ENCODE data around the gene LRWD1.
"Not testable (repeated sequence)": the region's sequence is repeated elsewhere in the genome, so short reads cannot be mapped to it uniquely, and the experiment has no call there.

LRWD1 gene

GRCh38 chr7:102469351-102469971 lies 4.7 kb downstream of the LRWD1 start:
- DNase-seq (ENCODE audit: low read depth): no peak

GRCh38 chr7:102469972-102470825 lies 5.4 kb downstream of the LRWD1 start:
- no peak for DNase-seq (ENCODE audit: low read depth)

GRCh38 chr7:102471791-102472125 lies 7.0 kb downstream of the LRWD1 start:
- no peak for DNase-seq (ENCODE audit: low read depth)

GRCh38 chr7:102472126-102473041 lies 7.6 kb downstream of the LRWD1 start:
- no peak for DNase-seq (ENCODE audit: low read depth)

GRCh38 chr7:102473271-102473991 lies 8.6 kb downstream of the LRWD1 start:
- DNase-seq (ENCODE audit: low read depth): no peak

- not testable (repeated sequence) for DNase-seq (ENCODE audit: low read depth)
Observed at GRCh38 chr7:102474116-102474515, 9.3 kb downstream of the LRWD1 start.

- DNase-seq (ENCODE audit: low read depth): not testable (repeated sequence)
Observed at GRCh38 chr7:102474736-102475435, 10.1 kb downstream of the LRWD1 start.

- DNase-seq (ENCODE audit: low read depth): not testable (repeated sequence)
Observed at GRCh38 chr7:102478314-102479208, 13.8 kb downstream of the LRWD1 start, which contains the start of gene POLR2J. TSS of gene POLR2J (minus strand) at chr7:102478922. CDS start at chr7:102478860, 62 bp downstream.

- DNase-seq (ENCODE audit: low read depth): not testable (repeated sequence)
Observed at GRCh38 chr7:102479209-102479584, 14.4 kb downstream of the LRWD1 start.

GRCh38 chr7:102479982-102480637 lies 15.3 kb downstream of the LRWD1 start:
- DNase-seq (ENCODE audit: low read depth): not testable (repeated sequence)

GRCh38 chr7:102481962-102482361 lies 17.2 kb downstream of the LRWD1 start:
- not testable (repeated sequence) for DNase-seq (ENCODE audit: low read depth)

GRCh38 chr7:102484317-102484716 lies 19.5 kb downstream of the LRWD1 start:
- not testable (repeated sequence) for DNase-seq (ENCODE audit: low read depth)

- DNase-seq (ENCODE audit: low read depth): not testable (repeated sequence)
Observed at GRCh38 chr7:102490529-102491075, 25.8 kb downstream of the LRWD1 start.

- not testable (repeated sequence) for DNase-seq (ENCODE audit: low read depth)
Observed at GRCh38 chr7:102493220-102493935, 28.6 kb downstream of the LRWD1 start.

GRCh38 chr7:102494026-102494425 lies 29.2 kb downstream of the LRWD1 start:
- DNase-seq (ENCODE audit: low read depth): not testable (repeated sequence)

- DNase-seq (ENCODE audit: low read depth): not testable (repeated sequence)
Observed at GRCh38 chr7:102494473-102495149, 29.8 kb downstream of the LRWD1 start.

- DNase-seq (ENCODE audit: low read depth): not testable (repeated sequence)
Observed at GRCh38 chr7:102496861-102497260, 32.1 kb downstream of the LRWD1 start.

GRCh38 chr7:102497308-102497707 lies 32.5 kb downstream of the LRWD1 start:
- DNase-seq (ENCODE audit: low read depth): not testable (repeated sequence)

Data from HS-27A (cell line).